CD4-positive, alpha-beta T cell treated with Interleukin-6 for 4 hours (primary cell): Measurements from ENCODE around the gene TIMMDC1.
"Not testable (repeated sequence)": the region's sequence is repeated elsewhere in the genome, so short reads cannot be mapped to it uniquely, and the experiment has no call there.

Source experiments
- DNase-seq: peaks from one replicate; pipeline ENCODE4 v3.0.0-alpha.2; 2020; ENCODE audit warnings: mixed read lengths

Gene TIMMDC1

GRCh38 chr3:119514637-119515036 lies 16.3 kb downstream of the TIMMDC1 start:
- no peak for DNase-seq

- no peak for DNase-seq
Observed at GRCh38 chr3:119517112-119517511, 18.8 kb downstream of the TIMMDC1 start.

GRCh38 chr3:119518026-119518425 lies 19.7 kb downstream of the TIMMDC1 start:
- no peak for DNase-seq

- DNase-seq = no peak
Observed at GRCh38 chr3:119524931-119525662, 26.8 kb downstream of the TIMMDC1 start.

- DNase-seq = no peak
Observed at GRCh38 chr3:119527714-119528113, 29.4 kb downstream of the TIMMDC1 start.

GRCh38 chr3:119529883-119530282 lies 31.5 kb downstream of the TIMMDC1 start:
- no peak for DNase-seq

- DNase-seq = no peak
Observed at GRCh38 chr3:119530456-119530855, 32.1 kb downstream of the TIMMDC1 start.

GRCh38 chr3:119531151-119531550 lies 32.8 kb downstream of the TIMMDC1 start:
- DNase-seq = no peak

- DNase-seq = no peak
Observed at GRCh38 chr3:119534296-119534695, 35.9 kb downstream of the TIMMDC1 start.

- no peak for DNase-seq
Observed at GRCh38 chr3:119536757-119537156, 38.4 kb downstream of the TIMMDC1 start.

- DNase-seq = no peak
Observed at GRCh38 chr3:119538772-119539171, 40.4 kb downstream of the TIMMDC1 start.

GRCh38 chr3:119541547-119541946 lies 43.2 kb downstream of the TIMMDC1 start:
- no peak for DNase-seq

GRCh38 chr3:119542168-119542767 lies 43.9 kb downstream of the TIMMDC1 start:
- no peak for DNase-seq

GRCh38 chr3:119543147-119543546 lies 44.8 kb downstream of the TIMMDC1 start:
- no peak for DNase-seq

- no peak for DNase-seq
Observed at GRCh38 chr3:119547227-119547626, 48.9 kb downstream of the TIMMDC1 start.

GRCh38 chr3:119548341-119548740 lies 50.0 kb downstream of the TIMMDC1 start:
- no peak for DNase-seq

GRCh38 chr3:119550192-119550910 lies 52.0 kb downstream of the TIMMDC1 start:
- no peak for DNase-seq

GRCh38 chr3:119551598-119551997 lies 53.3 kb downstream of the TIMMDC1 start:
- no peak for DNase-seq

- DNase-seq = not testable (repeated sequence)
Observed at GRCh38 chr3:119552928-119553327, 54.6 kb downstream of the TIMMDC1 start.

GRCh38 chr3:119553823-119554415 lies 55.6 kb downstream of the TIMMDC1 start:
- no peak for DNase-seq

GRCh38 chr3:119555309-119555735 lies 57.0 kb downstream of the TIMMDC1 start:
- DNase-seq = no peak

GRCh38 chr3:119555929-119556328 lies 57.6 kb downstream of the TIMMDC1 start:
- no peak for DNase-seq

GRCh38 chr3:119557192-119557876 lies 59.0 kb downstream of the TIMMDC1 start:
- no peak for DNase-seq
